Ramos (cell line): ENCODE data around the gene GOLGA6L7.
"Not testable (repeated sequence)": the region's sequence is repeated elsewhere in the genome, so short reads cannot be mapped to it uniquely, and the experiment has no call there.

Experiments used
- in situ Hi-C: fragments of 300-500 bp; cut with MboI; formaldehyde crosslinking; loops from one replicate; pipeline ENCODE4 v1.14.3; 2022; ENCODE audit warnings: low sequenced_read_pairs; ENCODE audit not compliant: unreplicated experiment

GOLGA6L7 gene

GRCh38 chr15:28847959-28848358 is 485 bp downstream of the GOLGA6L7 start:
- in situ Hi-C loops, result loop anchor here (10.0 kb wide), 1 partner anchor 57 kb away; no protein-coding TSS in a partner anchor

GRCh38 chr15:28847247-28847646 is 1.2 kb downstream of the GOLGA6L7 start:
- in situ Hi-C loops, result loop anchor here (10.0 kb wide), 1 partner anchor 58 kb away; no protein-coding TSS in a partner anchor

GRCh38 chr15:28844147-28844546 is 4.3 kb downstream of the GOLGA6L7 start:
- in situ Hi-C loops, result loop anchor here (10.0 kb wide), 1 partner anchor 61 kb away; no protein-coding TSS in a partner anchor

- in situ Hi-C loops, result loop anchor here (10.0 kb wide), 1 partner anchor 61 kb away; no protein-coding TSS in a partner anchor
Observed at GRCh38 chr15:28843520-28843919, 4.9 kb downstream of the GOLGA6L7 start.

GRCh38 chr15:28842210-28842609 is 6.2 kb downstream of the GOLGA6L7 start:
- in situ Hi-C loops, result loop anchor here (10.0 kb wide), 1 partner anchor 63 kb away; no protein-coding TSS in a partner anchor

- in situ Hi-C loops, result loop anchor here (10.0 kb wide), 1 partner anchor 65 kb away; no protein-coding TSS in a partner anchor
Observed at GRCh38 chr15:28840285-28840684, 8.2 kb downstream of the GOLGA6L7 start.

GRCh38 chr15:28834957-28835585 is 13.4 kb downstream of the GOLGA6L7 start:
- in situ Hi-C loops, result not testable (repeated sequence)

- in situ Hi-C loops, result not testable (repeated sequence)
Observed at GRCh38 chr15:28831897-28832587, 16.4 kb downstream of the GOLGA6L7 start.

GRCh38 chr15:28821420-28821819 is 27.0 kb downstream of the GOLGA6L7 start:
- in situ Hi-C loops, result not testable (repeated sequence)

- in situ Hi-C loops, result not testable (repeated sequence)
Observed at GRCh38 chr15:28819930-28820295, 28.5 kb downstream of the GOLGA6L7 start.

GRCh38 chr15:28819019-28819929 is 29.2 kb downstream of the GOLGA6L7 start:
- in situ Hi-C loops, result not testable (repeated sequence)

GRCh38 chr15:28818168-28818567 is 30.3 kb downstream of the GOLGA6L7 start:
- in situ Hi-C loops, result not testable (repeated sequence)

- in situ Hi-C loops, result not testable (repeated sequence)
Observed at GRCh38 chr15:28814059-28814458, 34.4 kb downstream of the GOLGA6L7 start.

GRCh38 chr15:28813392-28813791 is 35.1 kb downstream of the GOLGA6L7 start:
- in situ Hi-C loops, result not testable (repeated sequence)

GRCh38 chr15:28811852-28812550 is 36.4 kb downstream of the GOLGA6L7 start:
- in situ Hi-C loops, result not testable (repeated sequence)

GRCh38 chr15:28810444-28810843 is 38.0 kb downstream of the GOLGA6L7 start:
- in situ Hi-C loops, result not testable (repeated sequence)

GRCh38 chr15:28808136-28808535 is 40.3 kb downstream of the GOLGA6L7 start:
- in situ Hi-C loops, result not testable (repeated sequence)

- in situ Hi-C loops, result not testable (repeated sequence)
Observed at GRCh38 chr15:28800366-28800765, 48.1 kb downstream of the GOLGA6L7 start.

GRCh38 chr15:28798234-28798633 is 50.2 kb downstream of the GOLGA6L7 start:
- in situ Hi-C loops, result not testable (repeated sequence)

GRCh38 chr15:28794231-28794630 is 54.2 kb downstream of the GOLGA6L7 start:
- in situ Hi-C loops, result not testable (repeated sequence)
